Panc1 (cell line): ENCODE measurements around the gene MYO7A. TPM values are rescaled to one million over a fixed set of nuclear protein-coding genes. Genes with fewer than 3 reads are reported as not detected.

Experiments used
- ATAC-seq: fragments of 200-7000 bp; cut with Tn5 transposase; 2 replicates; pipeline ENCODE4 v1.9.1; 2020; ENCODE audit warnings: mild to moderate bottlenecking, moderate library complexity
- Bru-seq: library from RNA; stranded (reverse); fragments of 400-500 nt; gene quantifications from one replicate; lab custom pipeline; 2021; lab: Mats Ljungman, UMichigan
- BruChase-seq, 2 experiments: library from RNA; stranded (reverse); fragments of 400-500 nt; gene quantifications; one replicate each; lab custom pipeline; 2021; lab: Mats Ljungman, UMichigan
- BruUV-seq: library from RNA; stranded (reverse); fragments of 400-500 nt; replicated peaks from 2 replicates; lab custom pipeline; 2021; lab: Mats Ljungman, UMichigan
- CTCF ChIA-PET: fragments of 300-600 bp; sonication (Branson Sonifier 250); formaldehyde crosslinking; loops from one replicate; lab custom pipeline; 2022; ENCODE audit warnings: antibody characterized with exemption; lab: Charles Lee
- POLR2A ChIA-PET: fragments of 300-600 bp; sonication (Branson Sonifier 250); formaldehyde crosslinking; loops from one replicate; lab custom pipeline; 2022; ENCODE audit warnings: antibody characterized with exemption; lab: Charles Lee
- DNase-seq: peaks from one replicate; pipeline ENCODE4 v3.0.0-alpha.2; 2010; ENCODE audit warnings: low read depth, low spot score
- H3K27ac ChIP-seq: 2 replicates; pipeline ENCODE4 v1.5.1; 2011; ENCODE audit warnings: mild to moderate bottlenecking, low read length, inconsistent platforms
- H3K27me3 ChIP-seq: fragments of 200-500 bp; sonication (Bioruptor generic); 2 replicates; pipeline ENCODE4 v1.6.0; 2014; ENCODE audit warnings: low read length, inconsistent platforms; ENCODE audit not compliant: control insufficient read depth, insufficient read depth
- H3K36me3 ChIP-seq: fragments of 200-500 bp; sonication (Bioruptor generic); 2 replicates; pipeline ENCODE4 v1.5.1; 2014; ENCODE audit warnings: inconsistent platforms, mild to moderate bottlenecking, low read length, moderate library complexity; ENCODE audit not compliant: control insufficient read depth, insufficient read depth
- H3K4me1 ChIP-seq: 2 replicates; pipeline ENCODE4 v1.5.1; 2011; ENCODE audit warnings: inconsistent platforms, mild to moderate bottlenecking, low read length, moderate library complexity; ENCODE audit not compliant: control insufficient read depth, insufficient read depth
- H3K4me3 ChIP-seq, 2 experiments: 2 replicates each; pipeline ENCODE4 v1.5.1; 2011 to 2012; ENCODE audit warnings: low read depth in 2 of 2, low read length in 2 of 2, mild to moderate bottlenecking in 2 of 2, inconsistent platforms in 1 of 2, moderate library complexity in 1 of 2
- H3K9me3 ChIP-seq: fragments of 200-500 bp; sonication (Bioruptor generic); 2 replicates; pipeline ENCODE4 v1.5.1; 2014; ENCODE audit warnings: low read depth, mild to moderate bottlenecking, inconsistent platforms, low read length, moderate library complexity; ENCODE audit not compliant: control insufficient read depth, insufficient read depth
- POLR2AphosphoS5 ChIP-seq: IDR thresholded peaks from 2 replicates; pipeline ENCODE4 v1.6.1; 2012; ENCODE audit warnings: mild to moderate bottlenecking, low read depth, low read length, moderate library complexity
- REST ChIP-seq, 2 experiments: IDR thresholded peaks; 2 replicates each; pipeline ENCODE4 v1.6.1; 2011 to 2012; ENCODE audit warnings: low read depth in 2 of 2, control low read depth in 1 of 2, low read length in 1 of 2, mild to moderate bottlenecking in 1 of 2, moderate library complexity in 1 of 2; ENCODE audit not compliant: insufficient read depth in 1 of 2
- SIN3A ChIP-seq: IDR thresholded peaks from 2 replicates; pipeline ENCODE4 v1.6.1; 2012; ENCODE audit warnings: low read depth, mild to moderate bottlenecking, low read length, moderate library complexity, borderline replicate concordance; ENCODE audit not compliant: insufficient read depth
- TCF7L2 ChIP-seq: IDR thresholded peaks from 2 replicates; pipeline ENCODE4 v1.6.1; 2011; ENCODE audit warnings: mild to moderate bottlenecking, low read depth, low read length, inconsistent platforms
- in situ Hi-C: cut with HindIII; loops from 2 replicates; pipeline ENCODE4 v1.10.0; 2016; ENCODE audit warnings: low sequenced_read_pairs, low pct_unique_long_range_greater_than_20kb
- intact Hi-C: fragments of 100-400 bp; cut with micrococcal nuclease; formaldehyde crosslinking; loops from one replicate; pipeline ENCODE4 v1.10.0; 2022; ENCODE audit not compliant: unreplicated experiment
- long read RNA-seq: library from polyadenylated mRNA; unstranded; transcript quantifications from one replicate; pipeline ENCODE4 v2.0.0, GENCODE V29; 2021; ENCODE audit not compliant: unreplicated experiment
- polyA plus RNA-seq: library from polyadenylated mRNA; unstranded; fragments of >200 nt; gene quantifications from one replicate; pipeline ENCODE4 v1.2.1, GENCODE V29; 2012; ENCODE audit warnings: missing spikeins; ENCODE audit not compliant: insufficient read length
- total RNA-seq: library from RNA; stranded (reverse); gene quantifications from one replicate; pipeline ENCODE4 v1.2.1, GENCODE V29; 2021; ENCODE audit not compliant: unreplicated experiment
- TF ChIP-seq, protein P1 (sequence below): fragments of 450-650 bp; IDR thresholded peaks from 2 replicates; pipeline ENCODE4 v1.5.1; 2017; ENCODE audit warnings: mild to moderate bottlenecking

The MYO7A gene
- 1.3 TPM for total RNA-seq
- polyA plus RNA-seq = 1.9 TPM
- Bru-seq, nascent RNA = percentile 21 among the genes with signal in this experiment
- percentile 20 among the genes with signal in this experiment for BruChase-seq, experiment 1, labeled RNA remaining after a 2-hour chase
- percentile 24 among the genes with signal in this experiment for BruChase-seq, experiment 2, labeled RNA remaining after a 6-hour chase
- long read RNA-seq, partial matches to known transcripts = 3 of 4 reads
- long read RNA-seq, other reads (novel, unspliced or antisense) = 1 of 4 reads

- H3K4me1 ChIP-seq = peaks cover 7% of the 10 kb centered on the region; the same call in 1 of the 2 replicates
- BruUV-seq = no TSS peak
- no peaks in the 10 kb centered on the region for H3K9me3 ChIP-seq
- intact Hi-C loops = loop anchor here (1.0 to 5.0 kb wide), 3 partner anchors 60 to 419 kb away; no protein-coding TSS in a partner anchor
- POLR2A ChIA-PET = no interaction called here
- ATAC-seq (0 out of 2 replicates have a peak, but pooled peaks have one; percentile 26), DNase-seq (no peak)
- H3K27ac ChIP-seq = no peak within 1 kb of the TSS
- no peak for TF ChIP-seq TCF7L2
- no peak for TF ChIP-seq POLR2AphosphoS5
- no peak for TF ChIP-seq REST (IDR thresholded peaks at IDR 0.05; ENCODE audit: insufficient read depth in 1 of 2, low read depth in 2 of 2, low read length in 1 of 2)
- TF ChIP-seq, protein P1, sequence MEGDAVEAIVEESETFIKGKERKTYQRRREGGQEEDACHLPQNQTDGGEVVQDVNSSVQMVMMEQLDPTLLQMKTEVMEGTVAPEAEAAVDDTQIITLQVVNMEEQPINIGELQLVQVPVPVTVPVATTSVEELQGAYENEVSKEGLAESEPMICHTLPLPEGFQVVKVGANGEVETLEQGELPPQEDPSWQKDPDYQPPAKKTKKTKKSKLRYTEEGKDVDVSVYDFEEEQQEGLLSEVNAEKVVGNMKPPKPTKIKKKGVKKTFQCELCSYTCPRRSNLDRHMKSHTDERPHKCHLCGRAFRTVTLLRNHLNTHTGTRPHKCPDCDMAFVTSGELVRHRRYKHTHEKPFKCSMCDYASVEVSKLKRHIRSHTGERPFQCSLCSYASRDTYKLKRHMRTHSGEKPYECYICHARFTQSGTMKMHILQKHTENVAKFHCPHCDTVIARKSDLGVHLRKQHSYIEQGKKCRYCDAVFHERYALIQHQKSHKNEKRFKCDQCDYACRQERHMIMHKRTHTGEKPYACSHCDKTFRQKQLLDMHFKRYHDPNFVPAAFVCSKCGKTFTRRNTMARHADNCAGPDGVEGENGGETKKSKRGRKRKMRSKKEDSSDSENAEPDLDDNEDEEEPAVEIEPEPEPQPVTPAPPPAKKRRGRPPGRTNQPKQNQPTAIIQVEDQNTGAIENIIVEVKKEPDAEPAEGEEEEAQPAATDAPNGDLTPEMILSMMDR = no peak
- no peak for TF ChIP-seq SIN3A
- in situ Hi-C loops = no loop called here
- H3K36me3 ChIP-seq = no peaks in the 10 kb centered on the region
- peak within 1 kb of the TSS; percentile 41 to 60 for H3K4me3 ChIP-seq
- no peaks in the 10 kb centered on the region for H3K27me3 ChIP-seq
- CTCF ChIA-PET = interaction anchor here (0.7 to 3.7 kb wide), 7 partner anchors 13 to 429 kb away, joined by 3 to 33 read pairs (median 3); no protein-coding TSS in a partner anchor
Measured at GRCh38 chr11:77127920-77128691, at the start of gene MYO7A. Gene MYO7A (plus strand): TSS chr11:77128246. CDS start chr11:77130635, 2,389 bp downstream.

DNA sequence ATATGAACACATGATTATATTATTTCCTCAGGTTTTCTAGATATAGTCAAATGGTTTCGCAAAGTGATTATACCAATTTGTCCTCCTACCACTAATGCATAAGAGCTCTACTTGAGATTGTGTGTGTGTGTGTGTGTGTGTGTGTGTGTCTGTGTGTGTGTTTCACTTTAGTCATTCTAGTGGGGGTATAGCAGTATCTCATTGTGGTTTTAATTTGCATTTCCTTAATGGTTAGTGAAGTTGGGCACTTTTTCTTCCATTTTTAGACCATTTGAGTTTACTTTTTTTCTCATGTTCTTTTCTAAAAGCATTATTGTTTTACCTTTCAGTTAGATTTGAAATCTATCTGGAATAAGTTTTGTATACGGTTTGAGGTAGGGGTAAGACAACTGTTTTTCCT lies 48.4 kb upstream of the MYO7A start:
- DNase-seq (no peak), ATAC-seq (no peak)
- BruUV-seq = no TSS peak
- Histone ChIP-seq H3K36me3 (no peaks in the 10 kb centered on the region), H3K27ac (no peak overlapping the region), H3K4me3 (no peak overlapping the region), H3K27me3 (no peaks in the 10 kb centered on the region), H3K4me1 (no peaks in the 10 kb centered on the region), H3K9me3 (no peaks in the 10 kb centered on the region)
- TF ChIP-seq, protein P1 = no peak
- no peak for TF ChIP-seq REST (IDR thresholded peaks at IDR 0.05; ENCODE audit: insufficient read depth in 1 of 2, low read depth in 2 of 2, low read length in 1 of 2)
- TF ChIP-seq POLR2AphosphoS5 = no peak
- ChIA-PET POLR2A (no interaction called here), CTCF (no interaction called here)
- intact Hi-C loops (no loop called here), in situ Hi-C loops (no loop called here)
